Mesenchymal stem cell (in vitro differentiated cells and primary cell): Measurements from ENCODE around the gene NSMCE1.

Source experiments
- DNase-seq: peaks from one replicate; pipeline ENCODE4 v3.0.0-alpha.2; 2013
- H2AFZ ChIP-seq: one replicate; pipeline ENCODE4 v1.6.1; 2013; ENCODE audit warnings: low read depth, mild to moderate bottlenecking, control low read depth, inconsistent platforms, low read length, moderate library complexity
- H2AK5ac ChIP-seq: 2 replicates; pipeline ENCODE4 v1.6.1; 2013; ENCODE audit warnings: low read length, moderate library complexity, mild to moderate bottlenecking, inconsistent platforms; ENCODE audit not compliant: severe bottlenecking
- H2BK120ac ChIP-seq: one replicate; pipeline ENCODE4 v1.6.1; 2013; ENCODE audit warnings: low read depth, mild to moderate bottlenecking, inconsistent platforms, low read length, moderate library complexity
- H2BK12ac ChIP-seq, 2 experiments: one replicate each; pipeline ENCODE4 v1.6.1; 2013; ENCODE audit warnings: inconsistent platforms in 2 of 2, low read length in 2 of 2, mild to moderate bottlenecking in 2 of 2, moderate library complexity in 2 of 2, control low read depth in 1 of 2
- H2BK15ac ChIP-seq: one replicate; pipeline ENCODE4 v1.6.1; 2013; ENCODE audit warnings: mild to moderate bottlenecking, low read depth, inconsistent platforms; ENCODE audit not compliant: poor library complexity, severe bottlenecking
- H2BK5ac ChIP-seq: 2 replicates; pipeline ENCODE4 v1.6.1; 2013; ENCODE audit warnings: low read depth, mild to moderate bottlenecking, low read length, control low read depth, inconsistent platforms; ENCODE audit not compliant: poor library complexity, severe bottlenecking
- H3K14ac ChIP-seq, 2 experiments: one replicate each; pipeline ENCODE4 v1.6.1; 2013; ENCODE audit warnings: inconsistent platforms in 2 of 2, low read length in 2 of 2, control low read depth in 1 of 2, mild to moderate bottlenecking in 1 of 2, moderate library complexity in 1 of 2
- H3K18ac ChIP-seq, 2 experiments: one replicate each; pipeline ENCODE4 v1.6.1; 2013; ENCODE audit warnings: inconsistent platforms in 2 of 2, low read length in 2 of 2, control low read depth in 1 of 2, low read depth in 1 of 2, mild to moderate bottlenecking in 1 of 2
- H3K23ac ChIP-seq, 2 experiments: one replicate each; pipeline ENCODE4 v1.6.1; 2013; ENCODE audit warnings: inconsistent platforms in 2 of 2, low read length in 2 of 2, mild to moderate bottlenecking in 2 of 2, moderate library complexity in 2 of 2, control low read depth in 1 of 2
- H3K27ac ChIP-seq: 2 replicates; pipeline ENCODE4 v1.5.1; 2013; ENCODE audit warnings: mild to moderate bottlenecking, moderate library complexity, low read length, control low read depth, inconsistent platforms; ENCODE audit not compliant: poor library complexity, severe bottlenecking
- H3K27me3 ChIP-seq, 2 experiments: 2 replicates each; pipeline versions ENCODE4 v1.6.1 to v1.7.0; 2013; ENCODE audit warnings: low read length in 2 of 2, mild to moderate bottlenecking in 2 of 2, moderate library complexity in 2 of 2, control low read depth in 1 of 2, inconsistent platforms in 1 of 2; ENCODE audit not compliant: control insufficient read depth in 1 of 2, insufficient read depth in 1 of 2
- H3K36me3 ChIP-seq, 2 experiments: 2 replicates each; pipeline versions ENCODE4 v1.6.1 to v1.7.0; 2013; ENCODE audit warnings: low read length in 2 of 2, control low read depth in 1 of 2, inconsistent platforms in 1 of 2, low read depth in 1 of 2, mild to moderate bottlenecking in 1 of 2; ENCODE audit not compliant: insufficient read depth in 2 of 2, control insufficient read depth in 1 of 2
- H3K4ac ChIP-seq, 2 experiments: one replicate each; pipeline ENCODE4 v1.6.1; 2013; ENCODE audit warnings: inconsistent platforms in 2 of 2, low read length in 2 of 2, mild to moderate bottlenecking in 2 of 2, moderate library complexity in 2 of 2, control low read depth in 1 of 2, low read depth in 1 of 2
- H3K4me1 ChIP-seq: 2 replicates; pipeline ENCODE4 v1.6.1; 2013; ENCODE audit warnings: low read depth, low read length, control low read depth; ENCODE audit not compliant: control insufficient read depth, insufficient read depth
- H3K4me2 ChIP-seq: 2 replicates; pipeline ENCODE4 v1.6.1; 2013; ENCODE audit warnings: low read length, mild to moderate bottlenecking, inconsistent platforms; ENCODE audit not compliant: poor library complexity, severe bottlenecking
- H3K4me3 ChIP-seq, 2 experiments: 2 replicates each; pipeline versions ENCODE4 v1.5.1 to v1.7.0; 2013; ENCODE audit warnings: low read length in 2 of 2, mild to moderate bottlenecking in 2 of 2, control low read depth in 1 of 2, low read depth in 1 of 2; ENCODE audit not compliant: insufficient read depth in 1 of 2
- H3K79me1 ChIP-seq: replicated peaks from 2 replicates; pipeline ENCODE4 v1.6.1; 2013; ENCODE audit warnings: mild to moderate bottlenecking, control low read depth, low read length, inconsistent platforms; ENCODE audit not compliant: poor library complexity, severe bottlenecking
- H3K9ac ChIP-seq: 2 replicates; pipeline ENCODE4 v1.7.0; 2013; ENCODE audit warnings: mild to moderate bottlenecking, low read length, moderate library complexity
- H3K9me3 ChIP-seq: 2 replicates; pipeline ENCODE4 v1.7.0; 2013; ENCODE audit warnings: mild to moderate bottlenecking, low read length; ENCODE audit not compliant: control insufficient read depth
- H4K8ac ChIP-seq: one replicate; pipeline ENCODE4 v1.6.1; 2013; ENCODE audit warnings: inconsistent platforms, mild to moderate bottlenecking, low read length, moderate library complexity
- H4K91ac ChIP-seq: one replicate; pipeline ENCODE4 v1.6.1; 2013; ENCODE audit warnings: mild to moderate bottlenecking, low read length, inconsistent platforms
- WGBS: methylation state at CpG from one replicate; pipeline ENCODE4 v1.1.7; 2013; ENCODE audit warnings: mixed read lengths; 5-methylcytosine and 5-hydroxymethylcytosine counted together

The NSMCE1 gene

DNA sequence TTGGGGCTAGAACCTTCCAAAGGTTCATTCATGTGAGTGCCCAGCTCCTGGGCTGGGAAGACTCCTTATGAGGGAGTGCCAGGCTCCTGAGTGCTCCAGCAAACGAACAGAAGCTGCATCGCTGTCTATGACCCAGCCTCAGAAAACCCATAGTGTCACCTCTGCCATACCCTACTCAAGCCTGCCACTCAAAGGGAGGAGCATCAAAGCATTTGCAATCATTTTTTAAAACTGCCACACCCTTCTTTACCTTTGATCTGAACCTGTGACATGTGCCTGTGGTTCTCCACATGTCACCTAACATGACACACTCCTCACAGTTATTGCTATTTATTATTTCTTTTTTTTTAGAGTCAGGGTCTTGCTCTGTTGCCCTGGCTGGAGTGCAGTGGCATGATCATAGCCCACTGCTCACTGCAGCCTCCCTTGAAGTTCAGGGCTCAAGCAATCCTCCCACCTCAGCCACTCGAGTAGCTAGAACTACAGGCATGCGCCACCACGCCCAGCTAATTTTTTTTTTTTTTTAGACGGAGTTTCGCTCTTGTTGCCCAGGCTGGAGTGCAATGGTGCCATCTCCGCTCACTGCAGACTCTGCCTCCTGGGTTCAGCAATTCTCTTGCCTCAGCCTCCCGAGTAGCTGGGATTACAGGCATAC is 72.5 kb downstream of the NSMCE1 start:
- 93% methylated on average over 9 of the region's 9 CpGs for WGBS
- Histone ChIP-seq H4K91ac (no peak overlapping the region), H3K27me3 (peaks cover 6 to 24% of the 10 kb centered on the region in 2 experiments)

DNA sequence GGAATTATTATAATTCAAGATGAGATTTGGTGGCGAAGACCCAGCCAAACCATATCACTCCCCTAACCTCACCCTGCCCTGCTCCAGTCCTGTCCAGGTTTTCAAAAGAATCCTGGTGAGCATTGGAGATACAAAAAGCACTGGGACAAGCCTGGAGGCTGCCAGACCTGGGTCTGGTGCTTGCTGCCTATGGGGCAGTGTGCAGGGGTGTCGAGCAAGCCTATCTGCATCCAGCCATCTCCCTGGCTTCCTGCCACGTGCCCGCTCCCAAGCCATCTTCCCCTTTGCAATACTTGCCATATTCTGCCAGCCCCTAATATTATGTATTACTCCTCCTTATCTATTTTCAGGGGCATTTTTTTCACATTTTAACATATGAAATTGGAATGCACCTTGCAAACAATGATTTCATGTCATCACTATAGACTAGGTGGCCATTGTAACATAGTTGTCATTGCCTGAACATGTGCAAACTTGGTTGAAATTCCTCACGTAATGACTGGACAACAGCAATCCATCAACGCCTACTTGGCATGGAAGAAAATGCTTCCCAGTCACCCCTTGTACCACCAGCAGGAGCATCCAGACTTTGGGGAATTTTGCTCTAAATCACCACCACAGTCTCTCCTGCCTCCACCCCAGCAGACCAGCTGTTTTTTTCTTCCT is 73.4 kb downstream of the NSMCE1 start:
- peaks cover 6 to 28% of the 10 kb centered on the region in 2 experiments for H3K27me3 ChIP-seq
- H4K8ac ChIP-seq, result no peak overlapping the region
- no peak overlapping the region for H3K27ac ChIP-seq
- H3K4ac ChIP-seq, result no peak overlapping the region
- no peak overlapping the region for H3K18ac ChIP-seq
- H3K9me3 ChIP-seq, result no peaks in the 10 kb centered on the region
- H3K36me3 ChIP-seq, result no peaks in the 10 kb centered on the region
- WGBS, result 75% methylated on average over 6 of the region's 6 CpGs
- no peaks in the 10 kb centered on the region for H3K79me1 ChIP-seq
- no peak overlapping the region for H3K23ac ChIP-seq
- DNase-seq, result no peak
- H3K4me1 ChIP-seq, result no peaks in the 10 kb centered on the region
- no peak overlapping the region for H3K14ac ChIP-seq
- H2AFZ ChIP-seq, result no peak overlapping the region
- no peak overlapping the region for H3K4me3 ChIP-seq
- H3K9ac ChIP-seq, result no peak overlapping the region
- H2BK12ac ChIP-seq, result no peak overlapping the region
- H2BK5ac ChIP-seq, result no peak overlapping the region
- H2BK15ac ChIP-seq, result no peak overlapping the region
- no peak overlapping the region for H2AK5ac ChIP-seq
- no peak overlapping the region for H4K91ac ChIP-seq
- no peak overlapping the region for H3K4me2 ChIP-seq
- no peak overlapping the region for H2BK120ac ChIP-seq

More for the DNA sequence above, 72.5 kb downstream of the NSMCE1 start:
- H3K4me1 ChIP-seq, result no peaks in the 10 kb centered on the region
- H3K27ac ChIP-seq, result no peak overlapping the region
- no peak overlapping the region for H2AK5ac ChIP-seq
- no peak overlapping the region for H3K23ac ChIP-seq
- H2BK5ac ChIP-seq, result no peak overlapping the region
- H3K4me3 ChIP-seq, result no peak overlapping the region
- no peak overlapping the region for H2BK12ac ChIP-seq
- H4K8ac ChIP-seq, result no peak overlapping the region
- H3K9me3 ChIP-seq, result no peaks in the 10 kb centered on the region
- DNase-seq, result no peak
- no peak overlapping the region for H2AFZ ChIP-seq
- H3K4ac ChIP-seq, result no peak overlapping the region
- H2BK15ac ChIP-seq, result no peak overlapping the region
- H3K36me3 ChIP-seq, result no peaks in the 10 kb centered on the region
- no peaks in the 10 kb centered on the region for H3K79me1 ChIP-seq
- H3K18ac ChIP-seq, result no peak overlapping the region
- H3K14ac ChIP-seq, result no peak overlapping the region
- H3K4me2 ChIP-seq, result no peak overlapping the region
- no peak overlapping the region for H3K9ac ChIP-seq
- no peak overlapping the region for H2BK120ac ChIP-seq

GRCh38 chr16:27193300-27193990 is 75.1 kb downstream of the NSMCE1 start:
- Histone ChIP-seq H3K4me1 (peaks cover 2% of the 10 kb centered on the region), H4K8ac (no peak overlapping the region), H3K4me3 (no peak overlapping the region), H3K4ac (no peak overlapping the region), H3K23ac (no peak overlapping the region), H2AFZ (no peak overlapping the region), H3K27ac (no peak overlapping the region), H2BK15ac (no peak overlapping the region), H2AK5ac (no peak overlapping the region), H3K27me3 (peaks cover 16 to 43% of the 10 kb centered on the region in 2 experiments), H3K79me1 (no peaks in the 10 kb centered on the region), H2BK12ac (no peak overlapping the region), H2BK120ac (no peak overlapping the region), H3K4me2 (no peak overlapping the region), H2BK5ac (no peak overlapping the region), H3K9me3 (no peaks in the 10 kb centered on the region), H3K18ac (no peak overlapping the region), H3K36me3 (no peaks in the 10 kb centered on the region), H3K9ac (no peak overlapping the region), H4K91ac (no peak overlapping the region), H3K14ac (no peak overlapping the region)
- WGBS, result 85% methylated on average over 4 of the region's 6 CpGs
- no peak for DNase-seq

DNA sequence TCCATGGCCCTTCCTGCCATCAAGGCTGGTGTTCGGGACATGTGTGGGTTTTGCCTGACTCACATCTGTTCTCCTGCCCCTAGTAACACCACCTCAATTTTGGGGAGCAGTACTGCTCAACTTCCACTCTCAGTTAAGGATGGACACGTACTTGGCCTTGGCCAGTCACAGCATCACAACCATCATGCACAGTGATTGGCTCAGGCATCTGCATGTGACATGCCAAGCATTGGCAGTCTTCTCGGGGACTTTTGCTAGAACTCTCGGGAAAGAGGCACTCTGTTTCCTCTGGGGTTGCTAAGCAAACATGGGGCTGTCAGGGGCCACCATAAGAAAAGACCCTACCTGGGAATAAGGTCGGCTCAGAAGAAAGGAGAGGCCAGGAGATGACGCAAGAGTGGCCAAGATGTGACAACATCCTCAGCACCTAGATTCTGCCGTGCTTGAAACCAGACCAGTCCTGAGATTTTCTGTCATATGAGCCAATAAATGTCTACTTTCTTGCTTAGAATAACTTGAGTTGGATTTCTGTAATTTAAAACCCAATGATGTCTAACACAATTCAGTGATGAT is 77.1 kb downstream of the NSMCE1 start:
- Histone ChIP-seq H3K4ac (no peak overlapping the region), H3K23ac (no peak overlapping the region), H4K8ac (no peak overlapping the region), H3K4me1 (peaks cover 2% of the 10 kb centered on the region), H2BK5ac (no peak overlapping the region), H3K14ac (no peak overlapping the region), H2BK120ac (no peak overlapping the region), H2AK5ac (no peak overlapping the region), H2AFZ (no peak overlapping the region), H3K4me3 (no peak overlapping the region), H2BK12ac (no peak overlapping the region), H3K79me1 (no peaks in the 10 kb centered on the region), H3K18ac (no peak overlapping the region), H2BK15ac (no peak overlapping the region), H3K27ac (no peak overlapping the region), H3K4me2 (no peak overlapping the region), H3K27me3 (peaks cover 16 to 26% of the 10 kb centered on the region in 2 experiments), H3K9ac (no peak overlapping the region), H4K91ac (no peak overlapping the region), H3K9me3 (no peaks in the 10 kb centered on the region), H3K36me3 (no peaks in the 10 kb centered on the region)
- no peak for DNase-seq
- WGBS, result 77% methylated on average over 6 of the region's 7 CpGs
